Stomach (tissue), 9 donors: ENCODE results near the gene C5orf24. TPM values are rescaled to one million over a fixed set of nuclear protein-coding genes. Genes with fewer than 3 reads are reported as not detected.
"Not testable (repeated sequence)": the region's sequence is repeated elsewhere in the genome, so short reads cannot be mapped to it uniquely, and the experiment has no call there.

Experiments
- DNase-seq, 2 donors: peaks; one replicate each; pipeline versions ENCODE4 v3.0.0 to v3.0.0-alpha.2; 2013 to 2019
- H3K27ac ChIP-seq, 5 donors: fragments of 200-600 bp in 4 of 5; sonication (generic) in 4 of 5; one replicate each; pipeline ENCODE4 v1.5.1; 2013 to 2019; ENCODE audit warnings: mild to moderate bottlenecking in 1 of 5, moderate library complexity in 1 of 5
- H3K27me3 ChIP-seq, 3 donors: fragments of 200-600 bp; sonication (generic); one replicate each; pipeline ENCODE4 v1.5.1; 2017 to 2019; ENCODE audit warnings: mixed run types in 1 of 3
- H3K36me3 ChIP-seq, 4 donors: fragments of 200-600 bp; sonication (generic); 1 replicate in 3 of 4; 2 replicates in 1 of 4; pipeline ENCODE4 v1.5.1; 2016 to 2019
- H3K4me1 ChIP-seq, 4 donors: fragments of 200-600 bp; sonication (generic); one replicate each; pipeline ENCODE4 v1.5.1; 2016 to 2019
- H3K4me3 ChIP-seq, 4 donors: fragments of 200-600 bp; sonication (generic) in 3 of 4; one replicate each; pipeline ENCODE4 v1.5.1; 2016 to 2019; ENCODE audit warnings: mild to moderate bottlenecking in 1 of 4
- H3K9me3 ChIP-seq, 4 donors: fragments of 200-600 bp; sonication (generic); one replicate each; pipeline ENCODE4 v1.5.1; 2016 to 2019
- CTCF ChIP-seq, 7 experiments: fragments of 450-650 bp in 4 of 7; fragments of 200-600 bp in 3 of 7; sonication (generic) in 3 of 7; IDR thresholded peaks; one replicate each; pipeline ENCODE4 v1.5.1; 2016 to 2019; ENCODE audit warnings: antibody characterized with exemption in 7 of 7, control low read depth in 2 of 7, mild to moderate bottlenecking in 1 of 7
- EP300 ChIP-seq: sonication (generic); formaldehyde crosslinking; IDR thresholded peaks from one replicate; pipeline ENCODE4 v1.6.1; 2017; ENCODE audit warnings: antibody characterized with exemption
- POLR2A ChIP-seq, 4 donors: fragments of 450-650 bp; IDR thresholded peaks; one replicate each; pipeline ENCODE4 v1.6.1; 2016; ENCODE audit warnings: antibody characterized with exemption in 4 of 4, control low read depth in 2 of 4, mild to moderate bottlenecking in 1 of 4, moderate library complexity in 1 of 4
- POLR2AphosphoS5 ChIP-seq, 3 donors: sonication (generic); formaldehyde crosslinking; IDR thresholded peaks; one replicate each; pipeline ENCODE4 v1.6.1; 2016; ENCODE audit warnings: antibody characterized with exemption in 3 of 3
- whole genome bisulfite sequencing, 5 donors: extraction: QIAGEN DNeasy Blood & Tissue Kit in 3 of 5; methylation state at CpG; one replicate each; pipeline versions ENCODE4 v1.1.5 to v1.1.7; 2013 to 2018; 5-methylcytosine and 5-hydroxymethylcytosine counted together
- intact Hi-C: fragments of 100-400 bp; cut with DNase I; formaldehyde crosslinking; loops from one replicate; pipeline ENCODE4 v1.15.1; 2023; ENCODE audit warnings: low total_unique reads
- polyA plus RNA-seq, 3 donors: library from polyadenylated mRNA; stranded (reverse); fragments of 200-250 nt; gene quantifications; one replicate each; pipeline ENCODE4 v1.2.3, GENCODE V29; 2013
- total RNA-seq, 5 donors: library from RNA; depleted of rRNA; stranded (reverse); fragments of >200 nt; gene quantifications; one replicate each; pipeline versions ENCODE4 v1.1.0 to v1.2.3, GENCODE V29; 2014 to 2016
- donor health status: healthy with polysubstance abuse.
- donor health status: Bipolar disorder and iron deficiency.
- donor health status: healthy.

C5orf24 gene
- total and polyA plus RNA-seq, 8 donors, result 16.0 to 54.9 (median 31.3) TPM

DNA sequence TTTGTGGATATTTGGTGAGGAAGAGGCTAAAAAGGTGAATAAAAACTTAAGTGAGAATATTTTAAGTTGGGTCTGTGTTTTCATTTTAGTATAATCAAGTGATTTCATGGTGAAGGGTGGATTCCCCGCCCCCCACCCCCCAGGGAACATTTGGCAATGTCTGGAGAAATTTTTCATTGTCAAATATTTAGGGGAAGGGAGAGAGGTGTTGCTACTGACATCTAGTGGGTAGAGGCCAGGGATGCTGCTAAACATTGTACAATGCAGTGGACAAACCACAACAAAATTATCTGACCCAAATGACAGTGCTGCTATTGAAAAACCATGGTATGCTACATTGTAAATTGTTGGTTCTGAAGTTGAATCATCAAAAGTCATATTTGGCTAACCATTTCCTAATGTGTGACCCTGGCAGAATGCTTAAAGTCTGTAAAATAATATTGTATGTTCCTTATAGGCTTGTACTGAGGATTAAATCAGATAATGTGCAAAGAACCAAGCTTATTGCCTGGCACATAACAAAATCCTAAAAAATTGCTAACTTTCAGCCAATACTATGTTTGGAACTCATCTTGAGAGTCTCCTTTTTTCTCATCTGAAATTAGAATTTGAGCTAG lies 5.6 kb downstream of the C5orf24 start:
- TF ChIP-seq CTCF (IDR thresholded peaks at IDR 0.05) (no peak), POLR2A (IDR thresholded peaks at IDR 0.05) (no peak), EP300 (no peak), POLR2AphosphoS5 (IDR thresholded peaks at IDR 0.05) (no peak)
- H3K27ac ChIP-seq, result no peak overlapping the region
- no peak overlapping the region for H3K4me3 ChIP-seq
- no peaks in the 10 kb centered on the region for H3K27me3 ChIP-seq
- H3K36me3 ChIP-seq, result peaks cover 25 to 65% (median 58%) of the 10 kb centered on the region in 4 donors
- H3K4me1 ChIP-seq, result peaks cover 38 to 79% (median 55%) of the 10 kb centered on the region in 4 donors
- intact Hi-C loops, result no loop called here
- 38 to 71% (median 61%) methylated on average over 1 of the region's 1 CpG for WGBS, 5 donors
- H3K9me3 ChIP-seq, result no peaks in the 10 kb centered on the region
- DNase-seq, result peak in 1 of 2 donors; percentile 25

- DNase-seq, H3K27ac ChIP-seq, H3K9me3 ChIP-seq, H3K4me3 ChIP-seq, H3K27me3 ChIP-seq, intact Hi-C loops: not testable (repeated sequence)
- peaks cover 30 to 93% (median 89%) of the 10 kb centered on the region in 4 donors for H3K36me3 ChIP-seq
- 85 to 95% (median 92%) methylated on average over 7 of the region's 7 CpGs for WGBS, 5 donors
- peaks cover under 1 to 38% (median 14%) of the 10 kb centered on the region in 4 donors for H3K4me1 ChIP-seq
Observed at GRCh38 chr5:134856465-134856864, 10.7 kb downstream of the C5orf24 start.

DNA sequence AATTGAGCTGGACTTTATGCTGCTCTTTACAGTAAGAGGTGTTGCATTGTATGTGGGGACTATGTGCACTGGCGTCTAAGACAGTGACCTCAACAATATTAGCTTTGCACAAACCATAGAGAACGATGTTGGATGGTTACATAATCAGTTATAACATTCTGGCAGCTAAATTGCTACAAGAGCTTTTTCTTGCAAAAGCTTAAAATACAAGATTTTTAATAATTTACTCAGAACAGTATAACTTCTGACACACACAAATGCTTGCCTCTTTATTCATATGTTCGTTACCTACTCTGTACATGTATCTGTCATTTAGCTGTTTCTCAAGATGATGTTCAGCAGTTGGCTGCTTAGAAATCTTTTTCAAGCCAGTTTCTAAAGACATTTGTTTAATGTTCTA lies 11.6 kb downstream of the C5orf24 start:
- no peak for TF ChIP-seq EP300
- no peak for TF ChIP-seq POLR2AphosphoS5 (IDR thresholded peaks at IDR 0.05)
- TF ChIP-seq POLR2A (IDR thresholded peaks at IDR 0.05), result no peak
- TF ChIP-seq CTCF (IDR thresholded peaks at IDR 0.05), result no peak
- Histone ChIP-seq H3K27me3 (no peaks in the 10 kb centered on the region), H3K4me1 (peaks cover 0 to 32% (median 11%) of the 10 kb centered on the region in 4 donors), H3K36me3 (peaks cover 27 to 93% (median 83%) of the 10 kb centered on the region in 4 donors), H3K4me3 (no peak overlapping the region), H3K27ac (no peak overlapping the region), H3K9me3 (no peaks in the 10 kb centered on the region)
- DNase-seq, result no peak
- 44 to 77% (median 66%) methylated on average over 3 of the region's 3 CpGs for WGBS, 5 donors
- intact Hi-C loops, result no loop called here

- intact Hi-C loops, result no loop called here
Observed at GRCh38 chr5:134864707-134865106, 18.9 kb downstream of the C5orf24 start.

More at GRCh38 chr5:134864707-134865106, 18.9 kb downstream of the C5orf24 start:
- 87 to 97% (median 94%) methylated on average over 2 of the region's 2 CpGs for WGBS, 5 donors
- Histone ChIP-seq H3K4me1 (no peaks in the 10 kb centered on the region), H3K9me3 (no peaks in the 10 kb centered on the region), H3K27me3 (no peaks in the 10 kb centered on the region), H3K4me3 (no peak overlapping the region), H3K36me3 (peaks cover 6 to 23% (median 19%) of the 10 kb centered on the region in 4 donors), H3K27ac (no peak overlapping the region)
- no peak for DNase-seq
- no peak for TF ChIP-seq EP300
- no peak for TF ChIP-seq POLR2A (IDR thresholded peaks at IDR 0.05)
- no peak for TF ChIP-seq POLR2AphosphoS5 (IDR thresholded peaks at IDR 0.05)
- TF ChIP-seq CTCF (IDR thresholded peaks at IDR 0.05), result no peak
